Gastrocnemius medialis (tissue), 4 donors: ENCODE measurements around the gene LCE1A.

Experiments
- POLR2A ChIP-seq, 2 donors: fragments of 450-650 bp; IDR thresholded peaks; one replicate each; pipeline ENCODE4 v1.6.1; 2017; ENCODE audit warnings: antibody characterized with exemption in 2 of 2, mild to moderate bottlenecking in 2 of 2, moderate library complexity in 2 of 2
- TF ChIP-seq, protein P1 (sequence below), 5 experiments: fragments of 450-650 bp in 3 of 5; fragments of 200-600 bp in 2 of 5; sonication (generic) in 2 of 5; IDR thresholded peaks in 4 of 5; conservative IDR thresholded peaks in 1 of 5; 1 replicate in 4 of 5; 2 replicates in 1 of 5; pipeline ENCODE4 v1.5.1; 2016 to 2019; ENCODE audit warnings: antibody characterized with exemption in 5 of 5, mild to moderate bottlenecking in 3 of 5, moderate library complexity in 3 of 5

DNA sequence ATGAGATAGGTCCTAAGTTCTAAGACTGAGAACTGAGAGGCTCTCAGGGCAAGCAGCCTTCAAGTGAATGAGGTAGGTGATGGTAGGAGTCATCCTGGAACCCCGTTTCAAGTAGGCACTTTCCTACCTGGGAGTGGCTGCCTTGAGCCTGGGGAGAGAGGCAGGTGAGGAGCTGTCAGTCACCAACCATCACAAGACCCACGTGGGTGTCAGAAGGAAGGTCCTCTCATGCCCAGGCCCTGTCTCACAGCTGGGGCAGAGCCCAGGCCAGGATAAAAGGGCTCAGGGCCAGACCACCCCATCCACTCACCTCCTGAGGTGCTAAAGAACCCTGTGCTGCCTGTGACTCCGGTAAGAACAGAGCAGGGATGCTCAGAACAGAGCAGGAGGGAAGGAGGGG, 30.9 kb upstream of the LCE1A start, which contains the start of gene LCE1D:
- TF ChIP-seq POLR2A (IDR thresholded peaks at IDR 0.05) = no peak
- TF ChIP-seq, protein P1, sequence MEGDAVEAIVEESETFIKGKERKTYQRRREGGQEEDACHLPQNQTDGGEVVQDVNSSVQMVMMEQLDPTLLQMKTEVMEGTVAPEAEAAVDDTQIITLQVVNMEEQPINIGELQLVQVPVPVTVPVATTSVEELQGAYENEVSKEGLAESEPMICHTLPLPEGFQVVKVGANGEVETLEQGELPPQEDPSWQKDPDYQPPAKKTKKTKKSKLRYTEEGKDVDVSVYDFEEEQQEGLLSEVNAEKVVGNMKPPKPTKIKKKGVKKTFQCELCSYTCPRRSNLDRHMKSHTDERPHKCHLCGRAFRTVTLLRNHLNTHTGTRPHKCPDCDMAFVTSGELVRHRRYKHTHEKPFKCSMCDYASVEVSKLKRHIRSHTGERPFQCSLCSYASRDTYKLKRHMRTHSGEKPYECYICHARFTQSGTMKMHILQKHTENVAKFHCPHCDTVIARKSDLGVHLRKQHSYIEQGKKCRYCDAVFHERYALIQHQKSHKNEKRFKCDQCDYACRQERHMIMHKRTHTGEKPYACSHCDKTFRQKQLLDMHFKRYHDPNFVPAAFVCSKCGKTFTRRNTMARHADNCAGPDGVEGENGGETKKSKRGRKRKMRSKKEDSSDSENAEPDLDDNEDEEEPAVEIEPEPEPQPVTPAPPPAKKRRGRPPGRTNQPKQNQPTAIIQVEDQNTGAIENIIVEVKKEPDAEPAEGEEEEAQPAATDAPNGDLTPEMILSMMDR (IDR thresholded peaks at IDR 0.05 in 4 of 5, conservative IDR thresholded peaks at IDR 0.05 in 1 of 5) = no peak
